Esophagus squamous epithelium (tissue), 5 donors: ENCODE data around the gene ALDOC. TPM values are rescaled to one million over a fixed set of nuclear protein-coding genes. Genes with fewer than 3 reads are reported as not detected.
A peak's percentile ranks its signal among the peaks of the same experiment; 100 is the strongest.

ENCODE experiments used
- DNase-seq: peaks from one replicate; lab custom pipeline; 2025; lab: John Stamatoyannopoulos, UW
- H3K27ac ChIP-seq, 4 donors: fragments of 200-600 bp; sonication (generic); one replicate each; pipeline ENCODE4 v1.5.1; 2016 to 2019; ENCODE audit warnings: mild to moderate bottlenecking in 1 of 4
- H3K27me3 ChIP-seq, 4 donors: fragments of 200-600 bp; sonication (generic); 1 replicate in 3 of 4; 2 replicates in 1 of 4; pipeline versions ENCODE4 v1.5.1 to v1.6.0; 2017 to 2021; ENCODE audit warnings: antibody characterized with exemption in 1 of 4
- H3K36me3 ChIP-seq, 3 donors: fragments of 200-600 bp; sonication (generic); one replicate each; pipeline ENCODE4 v1.5.1; 2016 to 2019
- H3K4me1 ChIP-seq, 3 donors: fragments of 200-600 bp; sonication (generic); one replicate each; pipeline ENCODE4 v1.5.1; 2017 to 2019
- H3K4me3 ChIP-seq, 4 donors: fragments of 200-600 bp; sonication (generic); 1 replicate in 3 of 4; 2 replicates in 1 of 4; pipeline ENCODE4 v1.5.1; 2016 to 2019; ENCODE audit warnings: mild to moderate bottlenecking in 2 of 4, moderate library complexity in 1 of 4
- H3K9me3 ChIP-seq, 3 donors: fragments of 200-600 bp; sonication (generic); one replicate each; pipeline ENCODE4 v1.5.1; 2016 to 2019
- CTCF ChIP-seq, 6 experiments: fragments of 450-650 bp in 4 of 6; fragments of 200-600 bp in 2 of 6; sonication (generic) in 2 of 6; IDR thresholded peaks; one replicate each; pipeline ENCODE4 v1.5.1; 2016 to 2019; ENCODE audit warnings: antibody characterized with exemption in 6 of 6, mild to moderate bottlenecking in 4 of 6, moderate library complexity in 4 of 6
- POLR2A ChIP-seq, 4 donors: fragments of 450-650 bp; IDR thresholded peaks; one replicate each; pipeline ENCODE4 v1.6.1; 2017; ENCODE audit warnings: antibody characterized with exemption in 4 of 4, mild to moderate bottlenecking in 4 of 4, moderate library complexity in 3 of 4
- WGBS, 2 donors: methylation state at CpG; one replicate each; pipeline ENCODE4 v1.1.5; 2018; 5-methylcytosine and 5-hydroxymethylcytosine counted together
- intact Hi-C: fragments of 100-400 bp; cut with DNase I; formaldehyde crosslinking; loops from one replicate; pipeline ENCODE4 v1.15.0; 2022
- total RNA-seq, 4 donors: library from RNA; depleted of rRNA; stranded (reverse); fragments of >200 nt; gene quantifications; one replicate each; pipeline ENCODE4 v1.1.0, GENCODE V29; 2016
- donor health status: DM: yes; HTN: yes; CAD: no.

Gene ALDOC
- total RNA-seq, 4 donors from 2014 or later = 27.0 to 57.0 (median 44.3) TPM

GRCh38 chr17:28526381-28526780 is 50.3 kb downstream of the ALDOC start:
- no peaks in the 10 kb centered on the region for H3K9me3 ChIP-seq
- 100% methylated on average over 1 of the region's 8 CpGs; no CpG with 5 or more reads in 1 of the 2 donors for WGBS, 2 donors
- no peak for DNase-seq
- H3K27ac ChIP-seq = peak overlapping the region in 3 of 4 donors; percentile 83 to 88 (median 88)
- H3K4me3 ChIP-seq = no peak overlapping the region
- intact Hi-C loops = no loop called here
- peaks cover 38 to 70% (median 41%) of the 10 kb centered on the region in 3 donors for H3K4me1 ChIP-seq
- TF ChIP-seq CTCF (IDR thresholded peaks at IDR 0.05) = no peak
- no peak for TF ChIP-seq POLR2A (IDR thresholded peaks at IDR 0.05)
- H3K27me3 ChIP-seq = peaks cover 0 to 2% (median 0%) of the 10 kb centered on the region in 4 donors
- peaks cover 0 to 13% (median 0%) of the 10 kb centered on the region in 3 donors for H3K36me3 ChIP-seq

GRCh38 chr17:28524476-28525424 is 51.9 kb downstream of the ALDOC start:
- Histone ChIP-seq H3K27ac (peak overlapping the region; percentile 58 to 88 (median 86)), H3K9me3 (no peaks in the 10 kb centered on the region), H3K36me3 (no peaks in the 10 kb centered on the region), H3K4me3 (peak overlapping the region in 1 of 4 donors; percentile 7), H3K4me1 (peaks cover 38 to 69% (median 41%) of the 10 kb centered on the region in 3 donors), H3K27me3 (no peaks in the 10 kb centered on the region)
- WGBS, 2 donors = 100% methylated on average over 2 of the region's 25 CpGs; no CpG with 5 or more reads in 1 of the 2 donors
- intact Hi-C loops = no loop called here
- TF ChIP-seq POLR2A (IDR thresholded peaks at IDR 0.05) = no peak
- TF ChIP-seq CTCF (IDR thresholded peaks at IDR 0.05) = no peak
- no peak for DNase-seq

GRCh38 chr17:28523876-28524275 is 52.8 kb downstream of the ALDOC start:
- Histone ChIP-seq H3K4me3 (no peak overlapping the region), H3K4me1 (peaks cover 37 to 60% (median 38%) of the 10 kb centered on the region in 3 donors), H3K36me3 (peaks cover 0 to 9% (median 0%) of the 10 kb centered on the region in 3 donors), H3K27ac (peak overlapping the region in 2 of 4 donors; percentile 83 to 88), H3K27me3 (no peaks in the 10 kb centered on the region), H3K9me3 (no peaks in the 10 kb centered on the region)
- DNase-seq = no peak
- intact Hi-C loops = no loop called here
- 81 to 95% methylated on average over 4 to 5 of the region's 15 CpGs for WGBS, 2 donors
- TF ChIP-seq CTCF (IDR thresholded peaks at IDR 0.05) (no peak), POLR2A (IDR thresholded peaks at IDR 0.05) (no peak)

GRCh38 chr17:28523186-28523585 is 53.5 kb downstream of the ALDOC start:
- 80% methylated on average over 1 of the region's 6 CpGs; no CpG with 5 or more reads in 1 of the 2 donors for WGBS, 2 donors
- TF ChIP-seq POLR2A (IDR thresholded peaks at IDR 0.05) (no peak), CTCF (IDR thresholded peaks at IDR 0.05) (no peak)
- no peak for DNase-seq

More at GRCh38 chr17:28523186-28523585, 53.5 kb downstream of the ALDOC start:
- H3K27ac ChIP-seq = no peak overlapping the region
- peaks cover 0 to 11% (median 0%) of the 10 kb centered on the region in 3 donors for H3K36me3 ChIP-seq
- intact Hi-C loops = no loop called here
- H3K4me3 ChIP-seq = no peak overlapping the region
- H3K9me3 ChIP-seq = no peaks in the 10 kb centered on the region
- peaks cover 33 to 53% (median 35%) of the 10 kb centered on the region in 3 donors for H3K4me1 ChIP-seq
- H3K27me3 ChIP-seq = no peaks in the 10 kb centered on the region

Other genes with a start within 250 kb of the ALDOC start
- 10 to 100 TPM in 3 of 4 donors, 1 to 10 TPM in 1; 8.5 to 31.5 (median 17.1) TPM for gene IFT20, start 241.4 kb downstream of the ALDOC start, total RNA-seq
- gene TNFAIP1, start 241.1 kb downstream of the ALDOC start, total RNA-seq = 10 to 100 TPM; 24.6 to 38.5 (median 30.4) TPM
- gene POLDIP2, start 219.4 kb downstream of the ALDOC start, total RNA-seq = 100 to 1,000 TPM in 1 of 4 donors, 10 to 100 TPM in 3; 66.8 to 102 (median 90.9) TPM
- not detected for gene SEBOX, start 211.7 kb downstream of the ALDOC start, total RNA-seq
- under 1 TPM in 1 of 4 donors, not detected in 3; 0.19 TPM for gene VTN, start 206.6 kb downstream of the ALDOC start, total RNA-seq
- gene SARM1, start 205.2 kb downstream of the ALDOC start, total RNA-seq = 1 to 10 TPM; 1.1 to 7.2 (median 2.5) TPM
- gene SLC46A1, start 170.7 kb downstream of the ALDOC start, total RNA-seq = 1 to 10 TPM in 2 of 4 donors, under 1 TPM in 2; 0.83 to 4.0 (median 1.6) TPM
- gene SLC13A2, start 103.3 kb downstream of the ALDOC start, total RNA-seq = not detected
- 10 to 100 TPM; 10.5 to 17.0 (median 14.8) TPM for gene FOXN1, start 70.5 kb downstream of the ALDOC start, total RNA-seq
- 10 to 100 TPM; 17.4 to 25.3 (median 21.1) TPM for gene UNC119, start 24.3 kb downstream of the ALDOC start, total RNA-seq
- gene PIGS, start 5.4 kb downstream of the ALDOC start, total RNA-seq = 10 to 100 TPM; 31.7 to 66.7 (median 42.5) TPM
- gene SPAG5, start 22.1 kb upstream of the ALDOC start, total RNA-seq = 10 to 100 TPM; 10.0 to 28.3 (median 16.2) TPM
- 1 to 10 TPM; 3.1 to 9.9 (median 7.7) TPM for gene RSKR, start 37.3 kb upstream of the ALDOC start, total RNA-seq
- gene BLTP2, start 68.3 kb upstream of the ALDOC start, total RNA-seq = 10 to 100 TPM; 37.4 to 81.8 (median 75.5) TPM
- gene SDF2, start 85.0 kb upstream of the ALDOC start, total RNA-seq = 10 to 100 TPM; 20.3 to 38.3 (median 34.6) TPM
- 10 to 100 TPM; 26.4 to 59.3 (median 48.8) TPM for gene SUPT6H, start 85.3 kb upstream of the ALDOC start, total RNA-seq
- gene PROCA1, start 135.0 kb upstream of the ALDOC start, total RNA-seq = 1 to 10 TPM in 1 of 4 donors, under 1 TPM in 2, not detected in 1; 0.48 to 1.1 (median 0.64) TPM
- 10 to 100 TPM; 27.6 to 98.0 (median 65.1) TPM for gene RAB34, start 141.0 kb upstream of the ALDOC start, total RNA-seq
- 100 to 1,000 TPM; 236 to 881 (median 571) TPM for gene RPL23A, start 143.1 kb upstream of the ALDOC start, total RNA-seq
- gene TLCD1, start 149.3 kb upstream of the ALDOC start, total RNA-seq = 10 to 100 TPM in 3 of 4 donors, 1 to 10 TPM in 1; 8.8 to 17.0 (median 13.0) TPM
- gene NEK8, start 151.9 kb upstream of the ALDOC start, total RNA-seq = 1 to 10 TPM; 1.1 to 7.3 (median 2.6) TPM
- gene TRAF4, start 167.1 kb upstream of the ALDOC start, total RNA-seq = 10 to 100 TPM; 25.0 to 39.8 (median 33.0) TPM